Measurements from ENCODE around the gene NDUFS2.

DNA sequence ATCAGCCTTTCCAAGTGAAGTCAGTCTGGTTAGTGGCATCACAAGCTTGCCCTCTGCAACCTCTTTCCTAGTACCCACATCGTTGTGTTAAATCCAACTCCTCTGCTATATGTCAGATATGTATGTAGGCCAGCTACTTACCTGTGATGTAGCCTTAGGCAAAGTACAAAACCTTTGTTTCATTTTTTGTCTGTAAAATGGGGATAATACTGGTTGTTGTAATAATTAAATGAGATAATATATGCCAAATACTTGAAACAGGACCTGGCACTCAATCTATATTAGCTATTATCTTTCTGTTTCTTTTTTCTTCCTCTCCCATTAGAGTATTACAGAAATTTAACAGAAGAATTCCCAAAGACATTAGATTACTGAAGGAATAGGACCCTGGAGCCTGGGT, 57.6 kb downstream of the NDUFS2 start:
- TF ChIP-seq EZH2phosphoT487 (IDR thresholded peaks at IDR 0.05; ENCODE audit: borderline replicate concordance, low read depth, low read length) = no peak
- TF ChIP-seq, protein P1, sequence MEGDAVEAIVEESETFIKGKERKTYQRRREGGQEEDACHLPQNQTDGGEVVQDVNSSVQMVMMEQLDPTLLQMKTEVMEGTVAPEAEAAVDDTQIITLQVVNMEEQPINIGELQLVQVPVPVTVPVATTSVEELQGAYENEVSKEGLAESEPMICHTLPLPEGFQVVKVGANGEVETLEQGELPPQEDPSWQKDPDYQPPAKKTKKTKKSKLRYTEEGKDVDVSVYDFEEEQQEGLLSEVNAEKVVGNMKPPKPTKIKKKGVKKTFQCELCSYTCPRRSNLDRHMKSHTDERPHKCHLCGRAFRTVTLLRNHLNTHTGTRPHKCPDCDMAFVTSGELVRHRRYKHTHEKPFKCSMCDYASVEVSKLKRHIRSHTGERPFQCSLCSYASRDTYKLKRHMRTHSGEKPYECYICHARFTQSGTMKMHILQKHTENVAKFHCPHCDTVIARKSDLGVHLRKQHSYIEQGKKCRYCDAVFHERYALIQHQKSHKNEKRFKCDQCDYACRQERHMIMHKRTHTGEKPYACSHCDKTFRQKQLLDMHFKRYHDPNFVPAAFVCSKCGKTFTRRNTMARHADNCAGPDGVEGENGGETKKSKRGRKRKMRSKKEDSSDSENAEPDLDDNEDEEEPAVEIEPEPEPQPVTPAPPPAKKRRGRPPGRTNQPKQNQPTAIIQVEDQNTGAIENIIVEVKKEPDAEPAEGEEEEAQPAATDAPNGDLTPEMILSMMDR (conservative IDR thresholded peaks at IDR 0.05; ENCODE audit: low read length) = no peak

Measured in OCI-LY7 (cell line).